K562 (cell line): Measurements from ENCODE around the gene HIGD1C.

Source experiments
- BRF1 ChIP-seq: IDR thresholded peaks from 3 replicates; pipeline ENCODE4 v1.6.1; 2011; ENCODE audit warnings: borderline replicate concordance, mild to moderate bottlenecking; ENCODE audit not compliant: insufficient read length; ENCODE audit errors: extremely low read depth
- CREB1 ChIP-seq, 2 experiments: sonication (generic) in 1 of 2; formaldehyde crosslinking in 1 of 2; IDR thresholded peaks; 2 replicates each; pipeline versions ENCODE4 v1.6.1 to v1.8.0; 2012 to 2022; ENCODE audit warnings: inconsistent platforms in 1 of 2, mild to moderate bottlenecking in 1 of 2, missing genetic modification reagents in 1 of 2, moderate library complexity in 1 of 2
- EZH2 ChIP-seq: IDR thresholded peaks from 2 replicates; pipeline ENCODE4 v1.6.1; 2012; ENCODE audit warnings: low read depth, mild to moderate bottlenecking, inconsistent platforms, low read length, borderline replicate concordance
- MEF2A ChIP-seq: IDR thresholded peaks from 2 replicates; pipeline ENCODE4 v1.6.1; 2011; ENCODE audit warnings: low read depth, mild to moderate bottlenecking, low read length, moderate library complexity; ENCODE audit not compliant: control insufficient read depth
- POLR2A ChIP-seq: fragments of 450-650 bp; conservative IDR thresholded peaks from 2 replicates; pipeline ENCODE4 v1.6.1; 2016
- RAD21 ChIP-seq, 2 experiments: fragments of 250-450 bp in 1 of 2; fragments of 450-650 bp in 1 of 2; sonication (Bioruptor Pico) in 1 of 2; formaldehyde crosslinking in 1 of 2; IDR thresholded peaks in 1 of 2; conservative IDR thresholded peaks in 1 of 2; 2 replicates each; pipeline versions ENCODE4 v1.4.0 to v1.8.0; 2020 to 2022; ENCODE audit warnings: mild to moderate bottlenecking in 2 of 2, moderate library complexity in 1 of 2
- SRF ChIP-seq, 2 experiments: fragments of 250-450, 450-650 bp in 1 of 2; sonication (Bioruptor Pico) in 1 of 2; sonication (generic) in 1 of 2; formaldehyde crosslinking; IDR thresholded peaks; 2 replicates each; pipeline versions ENCODE4 v1.5.0 to v1.5.1; 2020 to 2022; ENCODE audit warnings: mild to moderate bottlenecking in 1 of 2, missing genetic modification reagents in 1 of 2
- TAF7 ChIP-seq: fragments of 450-650 bp; IDR thresholded peaks from 2 replicates; pipeline ENCODE4 v1.6.1; 2016; ENCODE audit warnings: missing genetic modification characterization, missing compliant biosample characterization
- TF ChIP-seq, protein P1 (sequence below): fragments of 150-350 bp; IDR thresholded peaks from 2 replicates; pipeline ENCODE4 v1.6.1; 2014; ENCODE audit warnings: low read depth, mild to moderate bottlenecking, low read length, borderline replicate concordance
- TF ChIP-seq, protein P2 (sequence below): sonication (generic); formaldehyde crosslinking; IDR thresholded peaks from 2 replicates; pipeline ENCODE4 v1.4.0; 2020; ENCODE audit warnings: mild to moderate bottlenecking, missing genetic modification reagents

DNA sequence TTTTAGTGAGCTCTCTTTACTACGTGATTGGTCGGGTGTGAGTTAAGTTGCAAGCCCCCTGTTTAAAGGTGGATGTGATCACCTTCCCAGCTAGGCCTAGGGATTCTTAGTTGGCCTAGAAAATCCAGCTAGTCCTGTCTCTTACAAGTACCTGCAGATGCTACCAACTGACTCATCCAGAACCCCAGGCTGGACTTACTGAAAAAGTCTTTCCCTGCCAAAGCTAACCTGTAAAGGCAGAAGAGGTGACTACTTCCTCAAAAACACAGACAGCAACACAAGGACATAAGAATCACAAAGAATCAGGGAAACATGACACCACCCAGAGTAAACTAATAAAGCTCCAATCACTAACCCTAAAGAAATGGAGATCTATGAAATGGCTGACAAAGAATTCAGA is 39.1 kb upstream of the HIGD1C start:
- TF ChIP-seq SRF (CRISPR knock-in tag; IDR thresholded peaks at IDR 0.05): no peak
- TF ChIP-seq POLR2A: no peak
- no peak for TF ChIP-seq RAD21 (CRISPR knock-in tag; conservative IDR thresholded peaks at IDR 0.05 in 1 of 2, IDR thresholded peaks at IDR 0.05 in 1 of 2)
- TF ChIP-seq CREB1 (IDR thresholded peaks at IDR 0.05): no peak
- TF ChIP-seq CREB1 (CRISPR knock-in tag; IDR thresholded peaks at IDR 0.05): no peak
- no peak for TF ChIP-seq EZH2
- TF ChIP-seq MEF2A: no peak
- TF ChIP-seq TAF7 (tag): no peak
- TF ChIP-seq, protein P1, sequence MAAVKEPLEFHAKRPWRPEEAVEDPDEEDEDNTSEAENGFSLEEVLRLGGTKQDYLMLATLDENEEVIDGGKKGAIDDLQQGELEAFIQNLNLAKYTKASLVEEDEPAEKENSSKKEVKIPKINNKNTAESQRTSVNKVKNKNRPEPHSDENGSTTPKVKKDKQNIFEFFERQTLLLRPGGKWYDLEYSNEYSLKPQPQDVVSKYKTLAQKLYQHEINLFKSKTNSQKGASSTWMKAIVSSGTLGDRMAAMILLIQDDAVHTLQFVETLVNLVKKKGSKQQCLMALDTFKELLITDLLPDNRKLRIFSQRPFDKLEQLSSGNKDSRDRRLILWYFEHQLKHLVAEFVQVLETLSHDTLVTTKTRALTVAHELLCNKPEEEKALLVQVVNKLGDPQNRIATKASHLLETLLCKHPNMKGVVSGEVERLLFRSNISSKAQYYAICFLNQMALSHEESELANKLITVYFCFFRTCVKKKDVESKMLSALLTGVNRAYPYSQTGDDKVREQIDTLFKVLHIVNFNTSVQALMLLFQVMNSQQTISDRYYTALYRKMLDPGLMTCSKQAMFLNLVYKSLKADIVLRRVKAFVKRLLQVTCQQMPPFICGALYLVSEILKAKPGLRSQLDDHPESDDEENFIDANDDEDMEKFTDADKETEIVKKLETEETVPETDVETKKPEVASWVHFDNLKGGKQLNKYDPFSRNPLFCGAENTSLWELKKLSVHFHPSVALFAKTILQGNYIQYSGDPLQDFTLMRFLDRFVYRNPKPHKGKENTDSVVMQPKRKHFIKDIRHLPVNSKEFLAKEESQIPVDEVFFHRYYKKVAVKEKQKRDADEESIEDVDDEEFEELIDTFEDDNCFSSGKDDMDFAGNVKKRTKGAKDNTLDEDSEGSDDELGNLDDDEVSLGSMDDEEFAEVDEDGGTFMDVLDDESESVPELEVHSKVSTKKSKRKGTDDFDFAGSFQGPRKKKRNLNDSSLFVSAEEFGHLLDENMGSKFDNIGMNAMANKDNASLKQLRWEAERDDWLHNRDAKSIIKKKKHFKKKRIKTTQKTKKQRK: no peak
- TF ChIP-seq, protein P2, sequence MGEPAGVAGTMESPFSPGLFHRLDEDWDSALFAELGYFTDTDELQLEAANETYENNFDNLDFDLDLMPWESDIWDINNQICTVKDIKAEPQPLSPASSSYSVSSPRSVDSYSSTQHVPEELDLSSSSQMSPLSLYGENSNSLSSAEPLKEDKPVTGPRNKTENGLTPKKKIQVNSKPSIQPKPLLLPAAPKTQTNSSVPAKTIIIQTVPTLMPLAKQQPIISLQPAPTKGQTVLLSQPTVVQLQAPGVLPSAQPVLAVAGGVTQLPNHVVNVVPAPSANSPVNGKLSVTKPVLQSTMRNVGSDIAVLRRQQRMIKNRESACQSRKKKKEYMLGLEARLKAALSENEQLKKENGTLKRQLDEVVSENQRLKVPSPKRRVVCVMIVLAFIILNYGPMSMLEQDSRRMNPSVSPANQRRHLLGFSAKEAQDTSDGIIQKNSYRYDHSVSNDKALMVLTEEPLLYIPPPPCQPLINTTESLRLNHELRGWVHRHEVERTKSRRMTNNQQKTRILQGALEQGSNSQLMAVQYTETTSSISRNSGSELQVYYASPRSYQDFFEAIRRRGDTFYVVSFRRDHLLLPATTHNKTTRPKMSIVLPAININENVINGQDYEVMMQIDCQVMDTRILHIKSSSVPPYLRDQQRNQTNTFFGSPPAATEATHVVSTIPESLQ: no peak
- no peak for TF ChIP-seq BRF1
